Mesendoderm (in vitro differentiated cells): ENCODE data around the gene BARHL2.

Source experiments
- DNase-seq: peaks from one replicate; pipeline ENCODE4 v3.0.0; 2013
- H2AK5ac ChIP-seq: 2 replicates; pipeline ENCODE4 v1.6.1; 2013; ENCODE audit warnings: low read length, inconsistent platforms
- H2BK120ac ChIP-seq: 2 replicates; pipeline ENCODE4 v1.6.1; 2013; ENCODE audit warnings: low read depth, mild to moderate bottlenecking, low read length, moderate library complexity, mixed read lengths
- H2BK15ac ChIP-seq: replicated peaks from 2 replicates; pipeline ENCODE4 v1.6.1; 2013; ENCODE audit warnings: low read depth, mild to moderate bottlenecking, moderate library complexity
- H2BK5ac ChIP-seq: 2 replicates; pipeline ENCODE4 v1.6.1; 2013; ENCODE audit warnings: low read length, inconsistent platforms
- H3K18ac ChIP-seq: 2 replicates; pipeline ENCODE4 v1.6.1; 2013; ENCODE audit warnings: mild to moderate bottlenecking, low read length, mixed read lengths
- H3K23ac ChIP-seq: one replicate; pipeline ENCODE4 v1.6.1; 2013; ENCODE audit warnings: low read length
- H3K27ac ChIP-seq: 2 replicates; pipeline ENCODE4 v1.5.1; 2013; ENCODE audit warnings: low read depth, mild to moderate bottlenecking, inconsistent platforms, low read length, moderate library complexity
- H3K27me3 ChIP-seq: 2 replicates; pipeline ENCODE4 v1.6.1; 2013; ENCODE audit warnings: low read length, control low read depth, mild to moderate bottlenecking, inconsistent platforms; ENCODE audit not compliant: insufficient read depth, poor library complexity
- H3K36me3 ChIP-seq: 2 replicates; pipeline ENCODE4 v1.6.1; 2013; ENCODE audit warnings: low read length, inconsistent platforms; ENCODE audit not compliant: control insufficient read depth, insufficient read depth
- H3K4ac ChIP-seq: one replicate; pipeline ENCODE4 v1.6.1; 2013; ENCODE audit warnings: low read depth, mild to moderate bottlenecking, low read length, moderate library complexity
- H3K4me1 ChIP-seq: 2 replicates; pipeline ENCODE4 v1.6.1; 2013; ENCODE audit warnings: low read depth, low read length, inconsistent platforms; ENCODE audit not compliant: control insufficient read depth
- H3K4me2 ChIP-seq: 2 replicates; pipeline ENCODE4 v1.6.1; 2013; ENCODE audit warnings: low read length
- H3K4me3 ChIP-seq: 2 replicates; pipeline ENCODE4 v1.5.1; 2013; ENCODE audit warnings: mild to moderate bottlenecking, low read length
- H3K56ac ChIP-seq: one replicate; pipeline ENCODE4 v1.6.1; 2013; ENCODE audit warnings: low read length
- H3K79me1 ChIP-seq: 2 replicates; pipeline ENCODE4 v1.6.1; 2013; ENCODE audit warnings: low read length, inconsistent platforms
- H3K79me2 ChIP-seq: 2 replicates; pipeline ENCODE4 v1.6.1; 2013; ENCODE audit warnings: mild to moderate bottlenecking, low read length; ENCODE audit not compliant: control insufficient read depth, insufficient read depth
- H3K9ac ChIP-seq: 2 replicates; pipeline ENCODE4 v1.6.1; 2013; ENCODE audit warnings: low read length, inconsistent platforms
- H4K5ac ChIP-seq: one replicate; pipeline ENCODE4 v1.6.1; 2013; ENCODE audit warnings: low read length
- H4K8ac ChIP-seq: one replicate; pipeline ENCODE4 v1.6.1; 2013; ENCODE audit warnings: low read depth, mild to moderate bottlenecking, control low read depth, low read length, moderate library complexity
- WGBS: extraction: QIAGEN DNeasy Blood & Tissue Kit; methylation state at CpG from one replicate; pipeline ENCODE4 v1.1.7; 2013; ENCODE audit warnings: low lambda C conversion rate, missing lambda C conversion rate; ENCODE audit not compliant: insufficient coverage; ENCODE audit errors: extremely low coverage; 5-methylcytosine and 5-hydroxymethylcytosine counted together

Gene BARHL2

DNA sequence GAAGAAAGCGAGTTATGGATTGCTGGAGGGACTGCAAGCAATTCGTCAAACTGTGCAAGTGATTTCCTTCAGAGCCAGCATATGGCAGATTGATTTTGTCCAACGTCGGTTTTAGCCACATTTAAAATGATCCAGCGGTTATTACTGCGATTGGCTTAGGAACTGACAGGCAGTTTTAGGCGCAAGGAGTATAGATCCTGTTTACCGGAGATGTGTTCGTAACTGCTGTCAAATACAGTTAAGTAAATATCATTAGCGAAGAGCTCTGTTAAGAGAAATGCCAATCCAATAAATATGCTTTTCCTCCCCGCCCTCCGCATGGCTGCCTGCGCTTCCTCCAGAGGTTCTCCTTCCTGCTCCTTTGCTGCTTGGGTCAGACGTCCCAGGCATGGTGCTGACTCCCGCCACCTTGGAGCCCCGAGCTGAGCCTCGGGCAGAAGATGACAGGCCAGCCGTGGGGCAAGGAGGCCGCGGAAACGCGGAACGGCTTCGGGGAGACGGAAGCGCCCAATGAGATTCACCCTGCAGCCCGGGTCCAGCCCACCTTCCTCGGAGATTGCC is 9.4 kb upstream of the BARHL2 start:
- Histone ChIP-seq H2BK15ac (no peak overlapping the region), H4K8ac (no peak overlapping the region), H3K79me2 (no peaks in the 10 kb centered on the region), H3K36me3 (no peaks in the 10 kb centered on the region), H4K5ac (no peak overlapping the region), H3K18ac (no peak overlapping the region), H2BK5ac (no peak overlapping the region), H3K4me1 (peaks cover 7% of the 10 kb centered on the region), H3K9ac (peak overlapping the region; percentile 27), H3K4ac (no peak overlapping the region), H3K4me3 (no peak overlapping the region), H2AK5ac (no peak overlapping the region), H3K56ac (no peak overlapping the region), H3K79me1 (no peaks in the 10 kb centered on the region), H3K27ac (no peak overlapping the region), H3K4me2 (peak overlapping the region; percentile 73), H3K27me3 (peaks cover 71% of the 10 kb centered on the region), H3K23ac (no peak overlapping the region), H2BK120ac (no peak overlapping the region)
- no peak for DNase-seq
- WGBS: no CpG with 5 or more reads among the region's 28 CpGs

DNA sequence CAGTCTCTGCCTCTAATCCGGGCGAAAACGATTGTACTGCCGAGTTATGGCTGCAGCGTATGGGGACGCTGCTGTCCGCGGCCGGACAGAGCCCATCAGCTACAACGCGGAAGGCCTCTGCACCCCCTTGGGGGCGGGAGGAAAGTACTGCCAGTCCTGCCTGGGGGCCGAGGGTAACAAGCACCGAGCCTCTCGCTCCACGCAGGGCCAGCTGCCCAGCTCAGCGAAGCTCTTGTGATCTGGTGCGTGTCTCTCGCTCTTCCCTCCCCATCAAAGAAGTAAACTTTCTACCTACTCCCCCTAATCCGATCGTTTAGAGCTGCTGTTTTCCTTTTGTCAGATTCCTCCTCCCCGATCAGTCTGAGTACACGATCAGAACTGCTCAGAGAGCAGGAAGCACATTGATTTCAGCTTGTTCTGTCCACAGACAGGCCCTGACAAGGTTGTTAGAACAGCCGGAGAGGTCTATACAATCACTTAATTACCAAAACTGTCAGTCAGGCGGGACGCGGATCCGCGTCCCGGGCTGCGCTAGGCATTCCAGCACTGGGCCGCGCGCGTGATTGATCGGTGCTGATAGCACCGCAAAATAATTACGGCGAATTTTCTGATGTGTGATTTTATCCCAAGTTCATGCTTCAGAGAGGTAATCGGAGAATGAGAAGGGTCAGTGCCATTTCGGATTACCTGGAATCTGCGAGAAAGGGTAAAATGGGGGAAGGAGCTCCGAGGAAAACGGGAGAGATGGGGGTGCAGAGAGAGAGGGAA is 8.7 kb upstream of the BARHL2 start:
- peak overlapping the region; percentile 41 for H3K9ac ChIP-seq
- H3K4ac ChIP-seq: no peak overlapping the region
- H3K79me1 ChIP-seq: no peaks in the 10 kb centered on the region
- H3K4me2 ChIP-seq: peak overlapping the region; percentile 73
- H2BK15ac ChIP-seq: no peak overlapping the region
- H3K4me3 ChIP-seq: peak overlapping the region; percentile 10
- H3K79me2 ChIP-seq: no peaks in the 10 kb centered on the region
- no peak overlapping the region for H3K27ac ChIP-seq
- no peak overlapping the region for H3K23ac ChIP-seq
- no CpG with 5 or more reads among the region's 44 CpGs for WGBS
- H2BK120ac ChIP-seq: no peak overlapping the region
- H4K8ac ChIP-seq: no peak overlapping the region
- H3K4me1 ChIP-seq: peaks cover 7% of the 10 kb centered on the region
- peak; percentile 60 for DNase-seq
- no peak overlapping the region for H3K18ac ChIP-seq
- H2AK5ac ChIP-seq: no peak overlapping the region
- no peak overlapping the region for H4K5ac ChIP-seq
- H2BK5ac ChIP-seq: no peak overlapping the region
- no peaks in the 10 kb centered on the region for H3K36me3 ChIP-seq
- peak overlapping the region; percentile 39 for H3K56ac ChIP-seq
- H3K27me3 ChIP-seq: peaks cover 67% of the 10 kb centered on the region

DNA sequence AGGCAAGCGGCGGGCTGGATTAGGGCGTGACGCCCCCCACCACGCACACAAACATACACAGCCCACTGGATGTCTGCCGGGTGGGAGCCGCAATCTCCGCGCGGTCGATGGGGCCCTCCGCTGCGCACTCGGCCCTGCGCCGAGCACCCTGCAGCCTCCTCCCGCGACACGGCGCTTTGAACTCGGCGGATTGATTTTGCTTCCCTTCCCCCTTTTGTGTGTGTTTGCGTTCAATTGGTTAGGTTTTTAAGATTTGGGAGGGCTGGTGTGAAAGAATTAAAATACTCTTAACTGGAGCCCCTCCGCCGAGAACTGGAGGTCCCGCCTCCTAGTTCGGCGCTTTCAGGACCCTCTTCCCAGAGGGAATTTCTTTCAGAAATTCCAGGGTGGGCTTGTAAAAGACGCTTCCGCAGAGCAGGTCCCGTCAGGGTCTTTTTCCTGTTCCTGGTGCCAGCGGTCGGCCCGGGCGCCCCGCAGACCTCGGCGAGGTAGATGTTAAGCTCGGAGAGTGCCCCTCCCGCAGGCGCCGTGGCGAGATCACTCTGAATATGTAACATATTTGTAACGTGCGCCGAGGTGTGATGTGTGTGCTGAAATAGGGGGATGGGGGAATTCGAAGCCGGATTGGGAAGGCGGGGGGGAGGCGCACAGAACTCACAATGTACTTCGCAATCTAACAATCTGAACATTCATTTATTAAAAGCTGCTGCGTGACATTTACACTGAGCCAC is 8.0 kb upstream of the BARHL2 start:
- no peak overlapping the region for H2BK15ac ChIP-seq
- no peaks in the 10 kb centered on the region for H3K79me2 ChIP-seq
- no peak overlapping the region for H3K4me3 ChIP-seq
- no peak overlapping the region for H4K8ac ChIP-seq
- H4K5ac ChIP-seq: no peak overlapping the region
- H2AK5ac ChIP-seq: no peak overlapping the region
- no peaks in the 10 kb centered on the region for H3K36me3 ChIP-seq
- H3K4ac ChIP-seq: no peak overlapping the region
- H3K79me1 ChIP-seq: no peaks in the 10 kb centered on the region
- peaks cover 65% of the 10 kb centered on the region for H3K27me3 ChIP-seq
- peak; percentile 68 for DNase-seq
- H3K9ac ChIP-seq: peak overlapping the region; percentile 41
- no CpG with 5 or more reads among the region's 52 CpGs for WGBS
- H3K27ac ChIP-seq: no peak overlapping the region
- H3K4me2 ChIP-seq: peak overlapping the region; percentile 73
- no peak overlapping the region for H2BK120ac ChIP-seq
- no peak overlapping the region for H3K23ac ChIP-seq
- H3K4me1 ChIP-seq: peaks cover 7% of the 10 kb centered on the region
- H3K18ac ChIP-seq: no peak overlapping the region
- peak overlapping the region; percentile 54 for H3K56ac ChIP-seq
- no peak overlapping the region for H2BK5ac ChIP-seq

GRCh38 chr1:90724361-90724760 is 7.3 kb upstream of the BARHL2 start:
- Histone ChIP-seq H2BK15ac (no peak overlapping the region), H4K5ac (no peak overlapping the region), H3K56ac (no peak overlapping the region), H3K4ac (no peak overlapping the region), H2BK120ac (no peak overlapping the region), H3K4me3 (no peak overlapping the region), H3K79me1 (no peaks in the 10 kb centered on the region), H3K27me3 (peaks cover 67% of the 10 kb centered on the region), H2AK5ac (no peak overlapping the region), H2BK5ac (no peak overlapping the region), H3K18ac (no peak overlapping the region), H3K9ac (no peak overlapping the region), H3K4me1 (peaks cover 5% of the 10 kb centered on the region), H3K36me3 (no peaks in the 10 kb centered on the region), H4K8ac (no peak overlapping the region), H3K27ac (no peak overlapping the region), H3K23ac (no peak overlapping the region), H3K79me2 (no peaks in the 10 kb centered on the region), H3K4me2 (no peak overlapping the region)
- WGBS: no CpG with 5 or more reads among the region's 19 CpGs
- no peak for DNase-seq

GRCh38 chr1:90723590-90724108 is 6.5 kb upstream of the BARHL2 start:
- no peak overlapping the region for H4K8ac ChIP-seq
- H4K5ac ChIP-seq: no peak overlapping the region
- H3K27me3 ChIP-seq: peaks cover 68% of the 10 kb centered on the region
- H2BK5ac ChIP-seq: no peak overlapping the region
- no peaks in the 10 kb centered on the region for H3K79me1 ChIP-seq
- H3K4ac ChIP-seq: no peak overlapping the region
- peaks cover 7% of the 10 kb centered on the region for H3K4me1 ChIP-seq
- no CpG with 5 or more reads among the region's 22 CpGs for WGBS
- H3K27ac ChIP-seq: no peak overlapping the region
- no peak overlapping the region for H3K56ac ChIP-seq
- no peaks in the 10 kb centered on the region for H3K79me2 ChIP-seq
- H3K23ac ChIP-seq: no peak overlapping the region
- H2AK5ac ChIP-seq: no peak overlapping the region
- no peak overlapping the region for H2BK120ac ChIP-seq
- peak overlapping the region; percentile 31 for H3K4me2 ChIP-seq
- peak; percentile 91 for DNase-seq
- no peak overlapping the region for H3K4me3 ChIP-seq
- no peak overlapping the region for H3K18ac ChIP-seq
- no peak overlapping the region for H3K9ac ChIP-seq
- no peaks in the 10 kb centered on the region for H3K36me3 ChIP-seq
- no peak overlapping the region for H2BK15ac ChIP-seq
